Measurements from ENCODE around the gene SLC41A3.

GRCh38 chr3:126034481-126035361 lies 49.2 kb downstream of the SLC41A3 start:
- no peak for TF ChIP-seq EZH2phosphoT487 (IDR thresholded peaks at IDR 0.05; ENCODE audit: insufficient read depth, low read depth)
- no peak for TF ChIP-seq EZH2 (IDR thresholded peaks at IDR 0.05; ENCODE audit: insufficient read depth, poor library complexity, severe bottlenecking)
